Adrenal gland (tissue), 12 donors: ENCODE data around the gene EXOC3. TPM values are rescaled to one million over a fixed set of nuclear protein-coding genes. Genes with fewer than 3 reads are reported as not detected.

Experiments
- DNase-seq, 7 donors: peaks; one replicate each; pipeline ENCODE4 v3.0.0-alpha.2; 2019 to 2020
- H3K27ac ChIP-seq, 5 donors: fragments of 200-600 bp; sonication (generic) in 4 of 5; 1 replicate in 3 of 5; 2 replicates in 2 of 5; pipeline versions ENCODE4 v1.5.1 to v1.8.0; 2016 to 2020; ENCODE audit warnings: mild to moderate bottlenecking in 1 of 5
- H3K27me3 ChIP-seq: fragments of 200-600 bp; 2 replicates; pipeline ENCODE4 v1.8.0; 2021
- H3K36me3 ChIP-seq, 2 donors: fragments of 200-600 bp; replicated peaks in 1 of 2; 1 replicate in 1 of 2; 2 replicates in 1 of 2; pipeline versions ENCODE4 v1.5.1 to v1.8.0; 2018 to 2022
- H3K4me1 ChIP-seq, 2 donors: fragments of 200-600 bp; replicated peaks in 1 of 2; 1 replicate in 1 of 2; 2 replicates in 1 of 2; pipeline versions ENCODE4 v1.5.1 to v1.8.0; 2018 to 2021
- H3K4me3 ChIP-seq, 4 donors: fragments of 200-600 bp; sonication (generic) in 3 of 4; one replicate each; pipeline ENCODE4 v1.5.1; 2016 to 2018
- H3K9me3 ChIP-seq, 3 donors: fragments of 200-600 bp; sonication (generic) in 1 of 3; replicated peaks in 1 of 3; 1 replicate in 2 of 3; 2 replicates in 1 of 3; pipeline versions ENCODE4 v1.5.1 to v1.8.0; 2016 to 2021
- CTCF ChIP-seq, 6 experiments: fragments of 450-650 bp in 4 of 6; fragments of 200-600 bp in 2 of 6; sonication (generic) in 1 of 6; IDR thresholded peaks; 1 replicate in 5 of 6; 2 replicates in 1 of 6; pipeline versions ENCODE4 v1.5.1 to v1.8.0; 2016 to 2021; ENCODE audit warnings: antibody characterized with exemption in 6 of 6, mild to moderate bottlenecking in 2 of 6, moderate library complexity in 1 of 6
- POLR2A ChIP-seq, 2 donors: fragments of 450-650 bp; IDR thresholded peaks; one replicate each; pipeline ENCODE4 v1.6.1; 2017; ENCODE audit warnings: antibody characterized with exemption in 2 of 2, mild to moderate bottlenecking in 2 of 2, moderate library complexity in 1 of 2
- WGBS, 4 donors: extraction: QIAGEN DNeasy Blood & Tissue Kit in 2 of 4; methylation state at CpG; one replicate each; pipeline versions ENCODE4 v1.1.5 to v1.1.7; 2013 to 2017; 5-methylcytosine and 5-hydroxymethylcytosine counted together
- intact Hi-C, 2 donors: fragments of 100-400 bp; cut with DNase I; formaldehyde crosslinking; loops; one replicate each; pipeline versions ENCODE4 v1.14.1 to v1.15.0; 2022 to 2023
- polyA plus RNA-seq, 3 donors: library from polyadenylated mRNA; stranded (reverse); fragments of 200-250 nt in 2 of 3; fragments of 350-450 nt in 1 of 3; fragmentation: Illumina TruSeq in 1 of 3; extraction: RNeasy Lipid Tissue Mini Kit (QIAGEN cat#74804) in 1 of 3; gene quantifications; one replicate each; pipeline ENCODE4 v1.2.3, GENCODE V29; 2013 to 2014
- total RNA-seq, 9 donors: library from RNA; depleted of rRNA in 4 of 9; stranded (reverse); fragments of >200 nt in 4 of 9; fragments of 120-200 nt in 1 of 9; fragmentation: NEBNext Ultra II Directional in 1 of 9; extraction: Animal tissue kit (Norgen Biotek cat#: 25700) in 1 of 9; gene quantifications; one replicate each; pipeline versions ENCODE4 v1.1.0 to v1.2.4, GENCODE V29; 2013 to 2023
- donor health status: healthy with polysubstance abuse.
- donor health status: Bipolar disorder and iron deficiency.
- donor health status: DM: yes; HTN: yes; CAD: no.
- donor health status: DM: no; HTN: no; CAD: no.
- donor health status: DM: no; HTN: no; CAD: no.
- donor health status: DM: yes; HTN: yes; CAD: no.

Gene EXOC3
- total and polyA plus RNA-seq, 12 donors = 24.7 to 66.4 (median 42.7) TPM

- TF ChIP-seq POLR2A (IDR thresholded peaks at IDR 0.05) (no peak), CTCF (IDR thresholded peaks at IDR 0.05) (no peak)
- Histone ChIP-seq H3K4me1 (peaks cover 8 to 13% of the 10 kb centered on the region in 2 donors), H3K4me3 (no peak overlapping the region), H3K27me3 (no peaks in the 10 kb centered on the region), H3K36me3 (no peaks in the 10 kb centered on the region), H3K27ac (peak overlapping the region in 2 of 5 donors; percentile 61 to 93), H3K9me3 (no peaks in the 10 kb centered on the region)
- DNase-seq = no peak
- intact Hi-C loops = no loop called here
- 88 to 99% (median 97%) methylated on average over 6 to 14 of the region's 14 CpGs for WGBS, 4 donors
These were observed 26.4 kb upstream of the EXOC3 start for GRCh38 chr5:416636-416960.

- WGBS, 4 donors = 80 to 91% (median 87%) methylated on average over 13 to 14 of the region's 14 CpGs
- no peaks in the 10 kb centered on the region for H3K27me3 ChIP-seq
- H3K9me3 ChIP-seq = no peaks in the 10 kb centered on the region
- no peak overlapping the region for H3K4me3 ChIP-seq
- no peaks in the 10 kb centered on the region for H3K36me3 ChIP-seq
- no peak overlapping the region for H3K27ac ChIP-seq
- peaks cover 8 to 13% of the 10 kb centered on the region in 2 donors for H3K4me1 ChIP-seq
- no peak for TF ChIP-seq POLR2A (IDR thresholded peaks at IDR 0.05)
- TF ChIP-seq CTCF (IDR thresholded peaks at IDR 0.05) = no peak
- intact Hi-C loops = no loop called here
- DNase-seq = no peak
These were observed 25.4 kb upstream of the EXOC3 start for GRCh38 chr5:417301-418161.

- no peaks in the 10 kb centered on the region for H3K9me3 ChIP-seq
- TF ChIP-seq CTCF (IDR thresholded peaks at IDR 0.05) (no peak), POLR2A (IDR thresholded peaks at IDR 0.05) (no peak)
- DNase-seq = no peak
- peaks cover 8 to 13% of the 10 kb centered on the region in 2 donors for H3K4me1 ChIP-seq
- H3K36me3 ChIP-seq = no peaks in the 10 kb centered on the region
- H3K4me3 ChIP-seq = no peak overlapping the region
- WGBS, 4 donors = 69 to 88% (median 84%) methylated on average over 9 to 18 of the region's 18 CpGs
- intact Hi-C loops = no loop called here
- H3K27me3 ChIP-seq = no peaks in the 10 kb centered on the region
- no peak overlapping the region for H3K27ac ChIP-seq
These were observed 24.5 kb upstream of the EXOC3 start for GRCh38 chr5:418162-419121.

GRCh38 chr5:419970-420369 is 23.0 kb upstream of the EXOC3 start:
- Histone ChIP-seq H3K27ac (no peak overlapping the region), H3K36me3 (no peaks in the 10 kb centered on the region), H3K27me3 (no peaks in the 10 kb centered on the region), H3K4me1 (peaks cover 8 to 9% of the 10 kb centered on the region in 2 donors), H3K9me3 (no peaks in the 10 kb centered on the region), H3K4me3 (no peak overlapping the region)
- DNase-seq = no peak
- TF ChIP-seq POLR2A (IDR thresholded peaks at IDR 0.05) (no peak), CTCF (IDR thresholded peaks at IDR 0.05) (no peak)
- intact Hi-C loops = no loop called here
- 80 to 88% (median 85%) methylated on average over 12 of the region's 12 CpGs for WGBS, 4 donors
